ENCODE results near the gene HIVEP3.

GRCh38 chr1:41557751-41558455 lies 360.8 kb downstream of the HIVEP3 start:
- TF ChIP-seq CTCF (IDR thresholded peaks at IDR 0.05) = no peak
- TF ChIP-seq POLR2AphosphoS5 (IDR thresholded peaks at IDR 0.05; ENCODE audit: insufficient read depth in 1 of 2, low read depth in 1 of 2) = no peak
